Measurements from ENCODE around the gene TULP1.

DNA sequence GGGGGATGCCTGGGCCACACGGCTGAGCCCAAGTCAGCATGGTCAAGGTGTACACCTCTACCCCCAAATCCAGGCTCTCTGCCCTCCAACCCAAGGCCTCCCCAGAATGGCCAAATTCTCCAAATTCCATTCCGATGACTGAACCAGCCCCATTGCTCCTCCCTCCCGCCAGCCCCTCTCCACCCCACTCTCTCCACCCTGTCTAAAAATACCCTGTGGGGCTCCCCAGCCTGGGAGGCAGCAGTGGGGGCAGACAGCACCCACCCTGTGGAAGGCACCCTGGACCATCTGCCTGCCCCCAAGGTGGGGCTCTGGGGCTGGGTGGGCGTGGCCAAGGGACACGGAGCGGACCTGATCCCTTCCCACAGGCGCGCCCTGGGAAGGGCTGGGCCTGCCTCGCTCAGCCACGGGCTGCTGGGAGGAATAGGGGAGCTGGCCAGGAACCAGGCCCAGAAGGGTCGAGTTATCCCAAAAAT, 27.3 kb downstream of the TULP1 start:
- TF ChIP-seq EZH2 (IDR thresholded peaks at IDR 0.05) (no peak), POLR2AphosphoS5 (IDR thresholded peaks at IDR 0.05; ENCODE audit: borderline replicate concordance, low read depth, low read length) (no peak)

Measured in SK-N-MC (cell line).